ENCODE data around the gene CD48. TPM values are rescaled to one million over a fixed set of nuclear protein-coding genes. Genes with fewer than 3 reads are reported as not detected.

CD48 gene
- total RNA-seq, 2 experiments from 2014 or later = 131 to 150 TPM

DNA sequence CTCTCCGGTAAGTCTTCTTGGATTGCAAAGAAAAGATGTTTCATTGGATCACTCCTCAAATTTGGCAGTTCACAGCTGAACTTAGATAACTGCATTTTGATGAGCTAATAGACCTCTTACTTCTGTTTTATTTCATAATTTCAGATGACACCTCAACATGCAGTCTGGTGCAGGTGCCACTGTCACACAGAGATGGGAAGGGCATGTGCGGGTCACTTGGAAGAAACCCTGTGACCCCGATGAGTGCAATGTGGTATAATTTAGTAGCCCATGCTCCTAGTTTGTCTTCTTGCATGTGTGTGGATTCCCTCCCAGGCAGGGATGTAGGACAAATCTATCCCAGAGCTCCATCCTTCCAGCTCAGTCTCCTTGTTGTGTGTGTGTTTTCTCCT lies 64.3 kb downstream of the CD48 start:
- Histone ChIP-seq H3K36me3 (ENCODE audit: insufficient read depth, low read length) (peaks cover 4% of the 10 kb centered on the region; the same call in 1 of the 2 replicates), H2AFZ (ENCODE audit: low read length) (peak overlapping the region; percentile 89), H3K4me2 (ENCODE audit: low read length) (peak overlapping the region; percentile 42), H3K4me3 (ENCODE audit: low read depth, low read length, poor library complexity, severe bottlenecking) (peak overlapping the region; percentile 1), H3K4me1 (ENCODE audit: insufficient read depth, low read length, poor library complexity, severe bottlenecking) (peaks cover 40% of the 10 kb centered on the region), H3K79me2 (ENCODE audit: insufficient read depth, low read depth, low read length) (no peaks in the 10 kb centered on the region), H3K27ac (ENCODE audit: low read depth, low read length, poor library complexity, severe bottlenecking) (peak overlapping the region; percentile 1), H3K9me3 (ENCODE audit: low read length) (peaks cover 4% of the 10 kb centered on the region; the same call in 1 of the 2 replicates), H3K9me2 (ENCODE audit: insufficient read depth, low read length) (no peaks in the 10 kb centered on the region), H4K20me1 (ENCODE audit: insufficient read depth, low read length) (no peaks in the 10 kb centered on the region)
- intact Hi-C loops (cut with micrococcal nuclease; ENCODE audit: unreplicated experiment) = no loop called here
- POLR2A ChIA-PET = interaction anchor here (0.9 to 1.4 kb wide), 3 partner anchors 24 to 28 kb away, joined by 3 to 4 read pairs (median 3); no protein-coding TSS in a partner anchor
- TF ChIP-seq EZH2phosphoT487 (IDR thresholded peaks at IDR 0.05; ENCODE audit: borderline replicate concordance, low read depth, low read length) = no peak
- TF ChIP-seq, protein P1, sequence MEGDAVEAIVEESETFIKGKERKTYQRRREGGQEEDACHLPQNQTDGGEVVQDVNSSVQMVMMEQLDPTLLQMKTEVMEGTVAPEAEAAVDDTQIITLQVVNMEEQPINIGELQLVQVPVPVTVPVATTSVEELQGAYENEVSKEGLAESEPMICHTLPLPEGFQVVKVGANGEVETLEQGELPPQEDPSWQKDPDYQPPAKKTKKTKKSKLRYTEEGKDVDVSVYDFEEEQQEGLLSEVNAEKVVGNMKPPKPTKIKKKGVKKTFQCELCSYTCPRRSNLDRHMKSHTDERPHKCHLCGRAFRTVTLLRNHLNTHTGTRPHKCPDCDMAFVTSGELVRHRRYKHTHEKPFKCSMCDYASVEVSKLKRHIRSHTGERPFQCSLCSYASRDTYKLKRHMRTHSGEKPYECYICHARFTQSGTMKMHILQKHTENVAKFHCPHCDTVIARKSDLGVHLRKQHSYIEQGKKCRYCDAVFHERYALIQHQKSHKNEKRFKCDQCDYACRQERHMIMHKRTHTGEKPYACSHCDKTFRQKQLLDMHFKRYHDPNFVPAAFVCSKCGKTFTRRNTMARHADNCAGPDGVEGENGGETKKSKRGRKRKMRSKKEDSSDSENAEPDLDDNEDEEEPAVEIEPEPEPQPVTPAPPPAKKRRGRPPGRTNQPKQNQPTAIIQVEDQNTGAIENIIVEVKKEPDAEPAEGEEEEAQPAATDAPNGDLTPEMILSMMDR (conservative IDR thresholded peaks at IDR 0.05; ENCODE audit: low read length) = no peak
- CTCF ChIA-PET (ENCODE audit: unreplicated experiment) = interaction anchor here (2.2 kb wide), 1 partner anchor 25 kb away, joined by 4 read pairs; no protein-coding TSS in a partner anchor
- no TSS peak for BruUV-seq (replicated peaks)
- DNase-seq (ENCODE audit: low spot score) = no peak

DNA sequence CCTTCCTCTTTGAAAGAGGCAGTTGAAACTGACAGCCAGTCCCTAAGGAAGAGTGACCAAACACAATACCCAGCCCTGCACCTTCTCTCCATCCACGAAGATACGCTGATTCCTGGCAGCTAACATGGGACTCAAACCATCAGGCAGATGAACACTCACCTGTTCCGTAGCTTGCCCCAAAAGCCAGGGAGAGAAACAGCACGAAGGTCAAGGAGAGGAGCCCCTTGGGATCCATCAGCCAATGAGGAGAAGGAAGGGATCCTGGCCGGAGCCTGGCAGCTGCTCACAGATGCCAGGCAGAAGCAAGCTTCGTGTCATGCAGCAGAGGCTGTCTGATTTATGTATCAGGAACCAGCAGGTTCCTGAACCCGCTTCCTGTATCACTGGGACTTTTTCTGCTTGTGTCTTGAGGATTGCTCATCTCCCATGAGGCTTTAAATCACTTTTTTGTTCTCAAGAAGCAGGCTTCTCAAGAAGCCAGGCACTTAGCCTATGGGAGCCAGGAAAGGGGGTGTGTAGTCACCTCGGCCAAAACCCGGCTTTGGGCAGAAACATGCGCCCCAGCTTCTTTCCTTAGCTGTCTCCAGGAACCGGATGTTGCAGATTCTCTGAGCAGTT lies 64.8 kb downstream of the CD48 start, which contains the start of gene SLAMF1:
SLAMF1 (minus strand) TSS at position 334 of the 618 bp plus-strand sequence; CDS start at position 235, 99 bp downstream.
- TF ChIP-seq, protein P1 (conservative IDR thresholded peaks at IDR 0.05; ENCODE audit: low read length) = no peak
- no peak for TF ChIP-seq EZH2phosphoT487 (IDR thresholded peaks at IDR 0.05; ENCODE audit: borderline replicate concordance, low read depth, low read length)
- POLR2A ChIA-PET = interaction anchor here (0.9 to 1.4 kb wide), 4 partner anchors 24 to 28 kb away, joined by 3 to 4 read pairs (median 3); no protein-coding TSS in a partner anchor
- H3K4me1 ChIP-seq (ENCODE audit: insufficient read depth, low read length, poor library complexity, severe bottlenecking) = peaks cover 40% of the 10 kb centered on the region
- peak within 1 kb of the TSS; percentile 1 for H3K27ac ChIP-seq (ENCODE audit: low read depth, low read length, poor library complexity, severe bottlenecking)
- H3K9me3 ChIP-seq (ENCODE audit: low read length) = peaks cover 4% of the 10 kb centered on the region; the same call in 1 of the 2 replicates
- peak within 1 kb of the TSS; percentile 89 for H2AFZ ChIP-seq (ENCODE audit: low read length)
- BruUV-seq (replicated peaks) = no TSS peak
- H3K4me2 ChIP-seq (ENCODE audit: low read length) = peak within 1 kb of the TSS; percentile 42
- no peaks in the 10 kb centered on the region for H3K9me2 ChIP-seq (ENCODE audit: insufficient read depth, low read length)
- intact Hi-C loops (cut with micrococcal nuclease; ENCODE audit: unreplicated experiment) = no loop called here
- peak; percentile 39 for DNase-seq (ENCODE audit: low spot score)
- no peaks in the 10 kb centered on the region for H3K79me2 ChIP-seq (ENCODE audit: insufficient read depth, low read depth, low read length)
- no peaks in the 10 kb centered on the region for H4K20me1 ChIP-seq (ENCODE audit: insufficient read depth, low read length)
- CTCF ChIA-PET (ENCODE audit: unreplicated experiment) = interaction anchor here (2.2 kb wide), 1 partner anchor 26 kb away, joined by 4 read pairs; no protein-coding TSS in a partner anchor
- peaks cover 4% of the 10 kb centered on the region; the same call in 1 of the 2 replicates for H3K36me3 ChIP-seq (ENCODE audit: insufficient read depth, low read length)
- H3K4me3 ChIP-seq (ENCODE audit: low read depth, low read length, poor library complexity, severe bottlenecking) = peak within 1 kb of the TSS; percentile 1

Data from OCI-LY7 (cell line).